Astrocyte (in vitro differentiated cells and primary cell): Measurements from ENCODE around the gene ACD. TPM values are rescaled to one million over a fixed set of nuclear protein-coding genes. Genes with fewer than 3 reads are reported as not detected.

ENCODE experiments used
- DNase-seq: peaks from one replicate; pipeline ENCODE4 v3.0.0-alpha.2; 2010; ENCODE audit warnings: low read depth
- FAIRE-seq: peaks from 2 replicates; lab custom pipeline; 2011; peaks lifted over from hg19 to GRCh38; lab: Jason Lieb, UNC
- H2AFZ ChIP-seq: 2 replicates; pipeline ENCODE4 v1.6.0; 2012; ENCODE audit warnings: low read depth, low read length, inconsistent platforms
- H3K27ac ChIP-seq: 2 replicates; pipeline ENCODE4 v1.5.1; 2011; ENCODE audit warnings: low read depth, low read length, inconsistent platforms
- H3K27me3 ChIP-seq: 2 replicates; pipeline ENCODE4 v1.6.0; 2011; ENCODE audit warnings: low read length, inconsistent platforms; ENCODE audit not compliant: insufficient read depth
- H3K36me3 ChIP-seq: 2 replicates; pipeline ENCODE4 v1.5.1; 2011; ENCODE audit warnings: low read length, inconsistent platforms; ENCODE audit not compliant: insufficient read depth
- H3K4me1 ChIP-seq: 2 replicates; pipeline ENCODE4 v1.5.1; 2011; ENCODE audit warnings: low read length, inconsistent platforms; ENCODE audit not compliant: insufficient read depth
- H3K4me2 ChIP-seq: 2 replicates; pipeline ENCODE4 v1.6.0; 2012; ENCODE audit warnings: low read length, inconsistent platforms
- H3K4me3 ChIP-seq: 2 replicates; pipeline ENCODE4 v1.5.1; 2011; ENCODE audit warnings: low read depth, mild to moderate bottlenecking, low read length, inconsistent platforms; ENCODE audit not compliant: insufficient read depth
- H3K79me2 ChIP-seq: 2 replicates; pipeline ENCODE4 v1.6.0; 2012; ENCODE audit warnings: mild to moderate bottlenecking, low read length, inconsistent platforms; ENCODE audit not compliant: insufficient read depth
- H3K9ac ChIP-seq: 2 replicates; pipeline ENCODE4 v1.6.0; 2012; ENCODE audit warnings: mild to moderate bottlenecking, low read length, inconsistent platforms
- H3K9me3 ChIP-seq: 2 replicates; pipeline ENCODE4 v1.5.1; 2012; ENCODE audit warnings: low read depth, mild to moderate bottlenecking, low read length, inconsistent platforms; ENCODE audit not compliant: insufficient read depth
- H4K20me1 ChIP-seq: 2 replicates; pipeline ENCODE4 v1.6.0; 2012; ENCODE audit warnings: low read length, inconsistent platforms; ENCODE audit not compliant: insufficient read depth
- H3K27ac Mint-ChIP-seq: one replicate; pipeline ENCODE4 v1.8.0; 2021; ENCODE audit warnings: mild to moderate bottlenecking, mixed read lengths; ENCODE audit not compliant: unreplicated experiment
- H3K27me3 Mint-ChIP-seq: one replicate; pipeline ENCODE4 v1.8.0; 2021; ENCODE audit warnings: low read depth, mixed read lengths; ENCODE audit not compliant: unreplicated experiment
- H3K36me3 Mint-ChIP-seq: one replicate; pipeline ENCODE4 v1.8.0; 2021; ENCODE audit warnings: low read depth, mixed read lengths; ENCODE audit not compliant: unreplicated experiment
- H3K4me1 Mint-ChIP-seq: one replicate; pipeline ENCODE4 v1.8.0; 2021; ENCODE audit warnings: low read depth, mixed read lengths; ENCODE audit not compliant: unreplicated experiment
- H3K4me3 Mint-ChIP-seq: one replicate; pipeline ENCODE4 v1.8.0; 2021; ENCODE audit warnings: mild to moderate bottlenecking, moderate library complexity, mixed read lengths; ENCODE audit not compliant: unreplicated experiment
- H3K9me3 Mint-ChIP-seq: one replicate; pipeline ENCODE4 v1.8.0; 2021; ENCODE audit warnings: mild to moderate bottlenecking, mixed read lengths; ENCODE audit not compliant: unreplicated experiment
- EZH2 ChIP-seq: IDR thresholded peaks from 2 replicates; pipeline ENCODE4 v1.6.1; 2012; ENCODE audit warnings: mild to moderate bottlenecking, low read length, inconsistent platforms; ENCODE audit not compliant: insufficient read depth
- total RNA-seq: library from RNA; stranded (reverse); gene quantifications from 2 replicates; pipeline ENCODE4 v1.2.1, GENCODE V29; 2021
- TF ChIP-seq, protein P1 (sequence below): IDR thresholded peaks from 2 replicates; pipeline ENCODE4 v1.5.1; 2011; ENCODE audit warnings: low read depth, mild to moderate bottlenecking, inconsistent platforms, low read length, moderate library complexity; ENCODE audit not compliant: insufficient read depth

ACD gene
- total RNA-seq, 1 donor from 2014 or later: 11.8 TPM

DNA sequence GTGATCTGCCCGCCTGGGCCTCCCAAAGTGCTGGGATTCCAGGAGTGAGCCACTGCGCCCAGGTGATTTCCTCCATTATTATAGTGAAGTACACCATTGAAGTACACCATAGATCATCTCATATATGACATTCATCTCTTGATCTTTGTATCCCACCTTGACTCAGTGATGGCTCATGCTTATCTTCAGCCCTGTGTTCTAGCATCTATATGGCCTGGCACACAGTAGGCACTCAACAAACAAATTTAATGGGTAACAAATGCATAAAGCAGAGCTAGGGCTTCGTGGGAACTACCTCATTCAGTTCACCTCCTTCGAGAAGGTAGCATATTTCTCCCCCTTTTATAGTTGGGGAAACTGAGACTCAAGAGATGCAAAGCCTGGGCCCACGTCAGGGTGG lies 5.5 kb upstream of the ACD start:
- DNase-seq: no peak
- Histone ChIP-seq H3K36me3 (no peaks in the 10 kb centered on the region), H3K4me3 (no peak overlapping the region), H4K20me1 (peaks cover 7% of the 10 kb centered on the region), H3K79me2 (no peaks in the 10 kb centered on the region), H3K9ac (peak overlapping the region; percentile 66), H3K4me2 (peak overlapping the region; percentile 85), H3K4me1 (peaks cover 22% of the 10 kb centered on the region), H3K27me3 (no peaks in the 10 kb centered on the region), H2AFZ (peak overlapping the region; percentile 84), H3K9me3 (no peaks in the 10 kb centered on the region), H3K27ac (no peak overlapping the region)
- TF ChIP-seq, protein P1, sequence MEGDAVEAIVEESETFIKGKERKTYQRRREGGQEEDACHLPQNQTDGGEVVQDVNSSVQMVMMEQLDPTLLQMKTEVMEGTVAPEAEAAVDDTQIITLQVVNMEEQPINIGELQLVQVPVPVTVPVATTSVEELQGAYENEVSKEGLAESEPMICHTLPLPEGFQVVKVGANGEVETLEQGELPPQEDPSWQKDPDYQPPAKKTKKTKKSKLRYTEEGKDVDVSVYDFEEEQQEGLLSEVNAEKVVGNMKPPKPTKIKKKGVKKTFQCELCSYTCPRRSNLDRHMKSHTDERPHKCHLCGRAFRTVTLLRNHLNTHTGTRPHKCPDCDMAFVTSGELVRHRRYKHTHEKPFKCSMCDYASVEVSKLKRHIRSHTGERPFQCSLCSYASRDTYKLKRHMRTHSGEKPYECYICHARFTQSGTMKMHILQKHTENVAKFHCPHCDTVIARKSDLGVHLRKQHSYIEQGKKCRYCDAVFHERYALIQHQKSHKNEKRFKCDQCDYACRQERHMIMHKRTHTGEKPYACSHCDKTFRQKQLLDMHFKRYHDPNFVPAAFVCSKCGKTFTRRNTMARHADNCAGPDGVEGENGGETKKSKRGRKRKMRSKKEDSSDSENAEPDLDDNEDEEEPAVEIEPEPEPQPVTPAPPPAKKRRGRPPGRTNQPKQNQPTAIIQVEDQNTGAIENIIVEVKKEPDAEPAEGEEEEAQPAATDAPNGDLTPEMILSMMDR: no peak
- TF ChIP-seq EZH2: no peak
- peak overlapping the region; percentile 76 for H3K4me3 Mint-ChIP-seq
- H3K9me3 Mint-ChIP-seq: no peaks in the 10 kb centered on the region
- no peak overlapping the region for H3K27ac Mint-ChIP-seq
- FAIRE-seq: no peak
- H3K36me3 Mint-ChIP-seq: peaks cover 6% of the 10 kb centered on the region
- peaks cover 6% of the 10 kb centered on the region for H3K27me3 Mint-ChIP-seq
- H3K4me1 Mint-ChIP-seq: peaks cover 4% of the 10 kb centered on the region

DNA sequence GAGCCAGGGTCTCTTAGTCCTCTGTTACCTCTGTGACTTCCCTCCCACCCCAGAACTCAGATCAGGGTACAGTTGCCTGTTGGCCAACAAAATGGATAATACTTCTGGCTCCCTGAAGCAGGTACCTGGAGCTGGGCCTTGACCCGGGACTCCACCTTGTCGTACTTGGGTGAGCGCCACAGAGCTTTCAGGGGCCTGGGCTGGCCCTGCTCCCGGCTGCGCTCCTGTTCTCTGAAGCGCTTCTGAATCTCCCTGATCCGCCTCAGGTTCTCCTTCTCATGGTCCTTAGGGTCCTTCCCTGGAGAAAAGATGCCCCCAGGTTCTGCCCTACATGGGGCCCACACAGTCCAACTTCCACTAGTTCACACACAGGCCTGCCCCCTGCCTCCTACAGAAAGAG lies 4.8 kb upstream of the ACD start:
- H3K4me3 Mint-ChIP-seq: no peak overlapping the region
- peaks cover 4% of the 10 kb centered on the region for H3K4me1 Mint-ChIP-seq
- no peaks in the 10 kb centered on the region for H3K9me3 ChIP-seq
- no peak for DNase-seq
- no peak for FAIRE-seq
- H3K9ac ChIP-seq: no peak overlapping the region
- no peaks in the 10 kb centered on the region for H3K9me3 Mint-ChIP-seq
- TF ChIP-seq, protein P1: no peak
- no peak for TF ChIP-seq EZH2
- no peaks in the 10 kb centered on the region for H3K36me3 ChIP-seq
- peaks cover 22% of the 10 kb centered on the region for H3K4me1 ChIP-seq
- H3K27me3 ChIP-seq: no peaks in the 10 kb centered on the region
- no peak overlapping the region for H3K4me3 ChIP-seq
- H3K27ac Mint-ChIP-seq: peak overlapping the region; percentile 26
- H3K27me3 Mint-ChIP-seq: peaks cover 6% of the 10 kb centered on the region
- no peak overlapping the region for H2AFZ ChIP-seq
- H3K36me3 Mint-ChIP-seq: peaks cover 6% of the 10 kb centered on the region
- peaks cover under 1% of the 10 kb centered on the region for H3K79me2 ChIP-seq
- H3K4me2 ChIP-seq: no peak overlapping the region
- peaks cover 7% of the 10 kb centered on the region for H4K20me1 ChIP-seq
- H3K27ac ChIP-seq: no peak overlapping the region

DNA sequence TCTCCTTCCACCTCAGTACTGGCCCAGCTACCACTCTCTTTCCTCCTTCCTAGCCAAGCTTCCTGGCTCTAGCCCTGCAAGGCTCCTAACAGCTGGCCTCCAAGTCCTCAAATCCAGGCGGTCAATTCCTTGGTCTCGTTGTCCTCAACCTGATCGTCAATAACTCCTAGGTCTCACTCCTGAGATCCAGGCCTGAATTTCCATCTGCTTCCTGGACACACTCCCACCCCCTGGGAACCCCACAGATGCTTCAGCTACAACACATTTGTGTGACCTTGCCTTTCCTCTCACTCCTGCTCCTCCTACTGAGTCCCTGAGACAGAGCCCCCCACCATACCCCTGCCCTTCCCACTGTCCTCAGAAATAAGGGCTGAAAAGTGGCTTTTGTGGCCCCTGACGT lies 4.2 kb upstream of the ACD start:
- DNase-seq: no peak
- Histone ChIP-seq H3K9ac (no peak overlapping the region), H3K4me1 (peaks cover 27% of the 10 kb centered on the region), H3K9me3 (no peaks in the 10 kb centered on the region), H3K36me3 (no peaks in the 10 kb centered on the region), H2AFZ (no peak overlapping the region), H4K20me1 (peaks cover 12% of the 10 kb centered on the region), H3K27me3 (no peaks in the 10 kb centered on the region), H3K4me2 (no peak overlapping the region), H3K79me2 (peaks cover 6% of the 10 kb centered on the region), H3K27ac (no peak overlapping the region), H3K4me3 (no peak overlapping the region)
- H3K27me3 Mint-ChIP-seq: peaks cover 6% of the 10 kb centered on the region
- peak overlapping the region; percentile 67 for H3K4me3 Mint-ChIP-seq
- no peak for TF ChIP-seq EZH2
- TF ChIP-seq, protein P1: no peak
- FAIRE-seq: no peak
- H3K36me3 Mint-ChIP-seq: peaks cover 6% of the 10 kb centered on the region
- H3K4me1 Mint-ChIP-seq: peaks cover 4% of the 10 kb centered on the region
- H3K27ac Mint-ChIP-seq: no peak overlapping the region
- no peaks in the 10 kb centered on the region for H3K9me3 Mint-ChIP-seq
